BJ (cell line): ENCODE results near the gene USH1G. TPM values are rescaled to one million over a fixed set of nuclear protein-coding genes. Genes with fewer than 3 reads are reported as not detected.

Source experiments
- CTCF ChIA-PET: fragments of 350-600 bp; formaldehyde crosslinking; extraction: SDS; loops from one replicate; lab custom pipeline; 2021; ENCODE audit warnings: antibody characterized with exemption, inconsistent platforms; lab: Yijun Ruan, JAX
- POLR2A ChIA-PET: fragments of 300-600 bp; sonication (Branson Sonifier 250); formaldehyde crosslinking; extraction: SDS; loops from one replicate; lab custom pipeline; 2021; ENCODE audit warnings: antibody characterized with exemption; lab: Charles Lee
- DNase-seq: peaks from one replicate; pipeline ENCODE4 v3.0.0-alpha.2; 2011; ENCODE audit warnings: low read depth
- H3K27me3 ChIP-seq: 2 replicates; pipeline ENCODE4 v1.6.0; 2011; ENCODE audit warnings: low read length; ENCODE audit not compliant: control insufficient read depth, insufficient read depth
- H3K36me3 ChIP-seq: 2 replicates; pipeline ENCODE4 v1.5.1; 2011; ENCODE audit warnings: low read length; ENCODE audit not compliant: control insufficient read depth, insufficient read depth
- H3K4me3 ChIP-seq: 2 replicates; pipeline ENCODE4 v1.5.1; 2011; ENCODE audit warnings: low read depth, mild to moderate bottlenecking, control low read depth, low read length
- polyA plus RNA-seq: library from polyadenylated mRNA; depleted of rRNA; stranded (reverse); fragments of >200 nt; gene quantifications from 2 replicates; pipeline ENCODE4 v1.2.3, GENCODE V29; 2011
- TF ChIP-seq, protein P1 (sequence below): IDR thresholded peaks from 2 replicates; pipeline ENCODE4 v1.5.1; 2011; ENCODE audit warnings: low read depth, mild to moderate bottlenecking, control low read depth, inconsistent platforms, low read length, moderate library complexity; ENCODE audit not compliant: insufficient read depth

USH1G gene
- polyA plus RNA-seq, 1 experiment = not detected

DNA sequence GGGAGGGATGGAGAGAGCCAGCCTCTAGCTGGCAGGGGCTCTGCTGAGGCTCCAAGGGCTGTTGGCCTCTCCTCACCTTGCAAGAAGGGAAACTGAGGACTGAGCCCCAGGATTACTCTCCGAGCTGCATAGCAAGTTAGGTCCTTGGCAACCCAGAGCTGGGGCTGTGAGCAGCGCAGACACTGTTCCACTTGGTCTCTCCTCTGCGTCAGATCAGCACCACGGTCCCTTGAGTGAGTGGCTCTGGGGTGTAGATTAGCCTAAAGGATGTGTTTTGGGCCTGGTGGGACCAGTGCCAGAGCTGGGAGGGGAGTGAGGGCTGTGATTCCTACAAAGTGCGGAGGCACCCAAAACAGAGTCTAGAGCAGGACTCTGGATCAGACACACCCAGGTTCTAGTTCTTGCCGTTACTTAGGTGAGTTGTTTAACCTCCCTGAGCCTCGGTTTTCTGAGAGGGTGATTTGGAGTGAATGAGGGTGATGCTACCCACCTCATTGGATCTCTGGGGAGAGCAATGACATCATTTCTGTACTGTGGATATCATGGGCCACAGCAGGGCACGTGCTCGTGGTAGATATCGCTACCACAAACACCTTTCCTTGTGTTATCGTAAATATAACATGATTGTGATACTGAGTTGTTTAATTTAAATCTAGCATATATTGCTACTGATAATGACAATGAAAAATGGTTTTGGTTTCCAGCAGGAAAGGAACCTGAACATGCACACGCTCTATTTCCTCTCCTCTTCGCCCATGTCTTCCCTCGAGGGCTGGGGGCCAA, 21.5 kb downstream of the USH1G start:
- TF ChIP-seq, protein P1, sequence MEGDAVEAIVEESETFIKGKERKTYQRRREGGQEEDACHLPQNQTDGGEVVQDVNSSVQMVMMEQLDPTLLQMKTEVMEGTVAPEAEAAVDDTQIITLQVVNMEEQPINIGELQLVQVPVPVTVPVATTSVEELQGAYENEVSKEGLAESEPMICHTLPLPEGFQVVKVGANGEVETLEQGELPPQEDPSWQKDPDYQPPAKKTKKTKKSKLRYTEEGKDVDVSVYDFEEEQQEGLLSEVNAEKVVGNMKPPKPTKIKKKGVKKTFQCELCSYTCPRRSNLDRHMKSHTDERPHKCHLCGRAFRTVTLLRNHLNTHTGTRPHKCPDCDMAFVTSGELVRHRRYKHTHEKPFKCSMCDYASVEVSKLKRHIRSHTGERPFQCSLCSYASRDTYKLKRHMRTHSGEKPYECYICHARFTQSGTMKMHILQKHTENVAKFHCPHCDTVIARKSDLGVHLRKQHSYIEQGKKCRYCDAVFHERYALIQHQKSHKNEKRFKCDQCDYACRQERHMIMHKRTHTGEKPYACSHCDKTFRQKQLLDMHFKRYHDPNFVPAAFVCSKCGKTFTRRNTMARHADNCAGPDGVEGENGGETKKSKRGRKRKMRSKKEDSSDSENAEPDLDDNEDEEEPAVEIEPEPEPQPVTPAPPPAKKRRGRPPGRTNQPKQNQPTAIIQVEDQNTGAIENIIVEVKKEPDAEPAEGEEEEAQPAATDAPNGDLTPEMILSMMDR = no peak
- DNase-seq = no peak
- Histone ChIP-seq H3K27me3 (peaks cover 21% of the 10 kb centered on the region), H3K36me3 (no peaks in the 10 kb centered on the region), H3K4me3 (no peak overlapping the region)
- POLR2A ChIA-PET = no interaction called here
- CTCF ChIA-PET = no interaction called here

DNA sequence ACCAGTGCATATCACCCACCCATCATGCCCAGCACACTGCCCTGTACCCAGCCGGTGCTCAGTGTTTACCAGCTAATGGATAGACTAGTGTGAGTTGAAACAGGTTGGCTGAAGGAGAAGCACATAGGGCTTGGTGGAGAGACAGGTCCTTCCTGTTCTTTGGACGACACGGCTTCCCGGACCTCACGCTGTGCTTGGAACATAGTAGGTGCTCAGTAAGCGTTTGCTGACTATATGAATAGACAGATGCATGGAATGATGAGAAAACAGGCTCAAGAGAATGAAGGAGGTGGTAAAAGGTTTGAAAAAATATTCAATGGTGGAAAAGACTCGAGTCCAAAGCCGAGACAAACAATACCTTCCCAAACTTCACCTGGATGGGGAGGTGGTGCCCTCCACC, 22.8 kb downstream of the USH1G start:
- H3K36me3 ChIP-seq = no peaks in the 10 kb centered on the region
- ChIA-PET POLR2A (no interaction called here), CTCF (no interaction called here)
- DNase-seq = no peak
- H3K27me3 ChIP-seq = peaks cover 25% of the 10 kb centered on the region
- H3K4me3 ChIP-seq = no peak overlapping the region
- TF ChIP-seq, protein P1 = no peak

DNA sequence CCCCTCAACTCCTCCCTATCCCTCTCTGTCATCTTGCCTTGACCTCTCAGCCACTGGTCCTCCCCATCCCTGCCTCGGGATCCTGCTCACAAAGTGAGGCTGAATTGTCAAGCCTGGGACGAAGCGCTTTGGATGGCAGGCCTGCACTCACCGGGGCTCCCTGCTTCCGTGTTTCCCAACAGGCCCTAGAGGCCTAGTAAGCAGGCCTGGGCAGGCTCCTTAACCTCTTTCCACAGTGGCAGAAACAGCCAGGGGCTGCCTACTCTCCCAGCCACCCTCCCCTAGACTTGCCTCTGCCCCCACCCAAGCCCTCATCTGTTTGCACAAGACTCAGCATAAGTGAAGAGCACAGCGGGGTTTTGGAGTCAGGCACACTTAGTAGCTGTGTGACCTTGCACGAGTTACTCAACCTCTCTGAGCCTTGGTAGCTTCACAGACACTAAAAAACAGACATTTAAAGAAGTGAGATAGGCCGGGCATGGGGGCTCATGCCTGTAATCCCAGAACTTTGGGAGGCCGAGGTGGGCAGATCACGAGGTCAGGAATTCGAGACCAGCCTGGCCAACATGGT, 24.6 kb downstream of the USH1G start:
- no peak overlapping the region for H3K4me3 ChIP-seq
- TF ChIP-seq, protein P1 = no peak
- H3K27me3 ChIP-seq = peaks cover 29% of the 10 kb centered on the region
- POLR2A ChIA-PET = no interaction called here
- H3K36me3 ChIP-seq = no peaks in the 10 kb centered on the region
- CTCF ChIA-PET = no interaction called here
- DNase-seq = no peak

DNA sequence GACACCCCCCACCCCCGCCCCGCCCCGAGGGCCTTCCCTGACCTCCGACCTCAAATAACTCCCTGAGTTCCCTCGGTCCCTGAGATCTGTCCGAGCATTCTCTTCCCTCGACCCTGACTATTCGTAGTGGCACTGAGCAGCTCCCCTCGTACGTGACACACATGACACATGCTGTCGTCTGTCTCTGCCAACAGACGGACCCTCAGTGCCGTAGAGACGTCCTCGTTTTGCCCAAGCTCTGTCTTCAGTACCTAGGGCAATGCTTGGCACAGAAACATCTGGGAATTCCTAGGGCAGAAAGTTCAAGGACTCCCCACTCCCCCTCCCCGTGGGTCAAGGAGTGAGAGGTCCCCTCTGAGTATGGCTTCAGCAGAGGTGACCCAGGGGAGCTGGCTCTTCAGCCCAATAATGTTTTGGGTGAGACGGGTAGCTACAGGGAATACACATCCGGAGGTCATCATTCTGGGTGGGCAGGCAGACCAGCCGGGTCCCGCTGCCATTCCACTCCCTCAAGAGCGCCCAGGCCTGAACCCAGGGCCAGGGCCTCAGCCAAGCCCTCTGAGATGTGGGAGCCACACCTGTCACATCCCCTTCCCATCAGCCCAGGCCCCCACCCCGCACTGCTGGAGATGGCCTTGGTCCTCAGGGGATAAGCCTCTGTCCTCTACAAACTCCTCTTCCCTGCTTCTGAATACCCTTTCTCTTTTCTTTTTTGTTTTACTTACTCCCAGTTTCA, 29.0 kb downstream of the USH1G start:
- TF ChIP-seq, protein P1 = no peak
- POLR2A ChIA-PET = no interaction called here
- Histone ChIP-seq H3K36me3 (no peaks in the 10 kb centered on the region), H3K27me3 (peaks cover 42% of the 10 kb centered on the region), H3K4me3 (no peak overlapping the region)
- DNase-seq = no peak
- CTCF ChIA-PET = no interaction called here
